SKM-1 (cell line): ENCODE results near the gene SVOPL.

Experiments used
- DNase-seq: peaks from one replicate; lab custom pipeline; 2025; ENCODE audit not compliant: unreplicated experiment; lab: John Stamatoyannopoulos, UW

The SVOPL gene

GRCh38 chr7:138610671-138611170 lies 90.4 kb downstream of the SVOPL start:
- DNase-seq = no peak

- no peak for DNase-seq
These were observed 92.9 kb downstream of the SVOPL start for GRCh38 chr7:138608275-138608674.

- peak; percentile 20 for DNase-seq
These were observed 93.7 kb downstream of the SVOPL start for GRCh38 chr7:138607216-138608126.

- DNase-seq = no peak
These were observed 94.9 kb downstream of the SVOPL start for GRCh38 chr7:138606236-138606635.

GRCh38 chr7:138603549-138604318 lies 97.4 kb downstream of the SVOPL start:
- DNase-seq = peak; percentile 15

GRCh38 chr7:138602451-138602850 lies 98.7 kb downstream of the SVOPL start:
- DNase-seq = no peak

GRCh38 chr7:138595454-138595853 lies 105.7 kb downstream of the SVOPL start:
- no peak for DNase-seq

- no peak for DNase-seq
These were observed 111.0 kb downstream of the SVOPL start for GRCh38 chr7:138590154-138590553.

GRCh38 chr7:138588986-138589385 lies 112.2 kb downstream of the SVOPL start:
- no peak for DNase-seq

- no peak for DNase-seq
These were observed 113.7 kb downstream of the SVOPL start for GRCh38 chr7:138587485-138587884.

GRCh38 chr7:138585283-138585993 lies 115.7 kb downstream of the SVOPL start:
- DNase-seq = no peak

- no peak for DNase-seq
These were observed 116.5 kb downstream of the SVOPL start for GRCh38 chr7:138584696-138585095.

- no peak for DNase-seq
These were observed 116.9 kb downstream of the SVOPL start for GRCh38 chr7:138584283-138584682.

- no peak for DNase-seq
These were observed 120.1 kb downstream of the SVOPL start for GRCh38 chr7:138581065-138581464.

GRCh38 chr7:138579671-138580070 lies 121.5 kb downstream of the SVOPL start:
- no peak for DNase-seq

GRCh38 chr7:138579136-138579535 lies 122.0 kb downstream of the SVOPL start:
- no peak for DNase-seq

GRCh38 chr7:138575897-138576428 lies 125.2 kb downstream of the SVOPL start:
- no peak for DNase-seq

GRCh38 chr7:138573741-138574140 lies 127.4 kb downstream of the SVOPL start:
- DNase-seq = no peak

GRCh38 chr7:138570715-138571114 lies 130.4 kb downstream of the SVOPL start:
- no peak for DNase-seq

GRCh38 chr7:138569418-138569817 lies 131.7 kb downstream of the SVOPL start:
- no peak for DNase-seq

GRCh38 chr7:138568655-138569054 lies 132.5 kb downstream of the SVOPL start:
- no peak for DNase-seq
